ENCODE data around the gene LAMTOR5. TPM values are rescaled to one million over a fixed set of nuclear protein-coding genes. Genes with fewer than 3 reads are reported as not detected.

Gene LAMTOR5
- polyA plus RNA-seq, 1 experiment = 288 TPM

- TF ChIP-seq CTCF (IDR thresholded peaks at IDR 0.05; ENCODE audit: low read depth, low read length) = no peak
- Histone ChIP-seq H3K4me3 (ENCODE audit: low read depth, low read length) (no peak overlapping the region), H3K27me3 (ENCODE audit: control insufficient read depth, insufficient read depth, low read length) (no peaks in the 10 kb centered on the region), H3K9me3 (ENCODE audit: control insufficient read depth, insufficient read depth, low read length) (no peaks in the 10 kb centered on the region), H3K27ac (ENCODE audit: low read depth, low read length) (no peak overlapping the region)
- ChIA-PET POLR2A (no interaction called here), CTCF (interaction anchor here (1.3 to 1.9 kb wide), 2 partner anchors 89 to 174 kb away, joined by 3 to 5 read pairs; no protein-coding TSS in a partner anchor)
- DNase-seq (ENCODE audit: low read depth, low spot score) = no peak
Measured at GRCh38 chr1:110370827-110371226, 36.7 kb downstream of the LAMTOR5 start.

GRCh38 chr1:110364221-110364620 lies 43.3 kb downstream of the LAMTOR5 start:
- CTCF ChIA-PET = no interaction called here
- H3K4me3 ChIP-seq (ENCODE audit: low read depth, low read length) = no peak overlapping the region
- DNase-seq (ENCODE audit: low read depth, low spot score) = no peak
- H3K27me3 ChIP-seq (ENCODE audit: control insufficient read depth, insufficient read depth, low read length) = no peaks in the 10 kb centered on the region
- no peak overlapping the region for H3K27ac ChIP-seq (ENCODE audit: low read depth, low read length)
- no peaks in the 10 kb centered on the region for H3K9me3 ChIP-seq (ENCODE audit: control insufficient read depth, insufficient read depth, low read length)
- POLR2A ChIA-PET = no interaction called here
- TF ChIP-seq CTCF (IDR thresholded peaks at IDR 0.05; ENCODE audit: low read depth, low read length) = no peak

GRCh38 chr1:110361856-110362255 lies 45.6 kb downstream of the LAMTOR5 start:
- CTCF ChIA-PET = interaction anchor here (1.0 to 1.9 kb wide), 3 partner anchors 23 to 134 kb away, joined by 4 to 5 read pairs (median 5); partner anchors contain the start of gene RBM15
- no peaks in the 10 kb centered on the region for H3K9me3 ChIP-seq (ENCODE audit: control insufficient read depth, insufficient read depth, low read length)
- H3K27me3 ChIP-seq (ENCODE audit: control insufficient read depth, insufficient read depth, low read length) = no peaks in the 10 kb centered on the region
- POLR2A ChIA-PET = no interaction called here
- no peak for DNase-seq (ENCODE audit: low read depth, low spot score)
- H3K4me3 ChIP-seq (ENCODE audit: low read depth, low read length) = no peak overlapping the region
- H3K27ac ChIP-seq (ENCODE audit: low read depth, low read length) = no peak overlapping the region
- no peak for TF ChIP-seq CTCF (IDR thresholded peaks at IDR 0.05; ENCODE audit: low read depth, low read length)

GRCh38 chr1:110360431-110360830 lies 47.1 kb downstream of the LAMTOR5 start:
- ChIA-PET CTCF (interaction anchor here (1.2 to 1.9 kb wide), 4 partner anchors 12 to 136 kb away, joined by 4 to 5 read pairs (median 5); no protein-coding TSS in a partner anchor), POLR2A (no interaction called here)
- Histone ChIP-seq H3K9me3 (ENCODE audit: control insufficient read depth, insufficient read depth, low read length) (no peaks in the 10 kb centered on the region), H3K4me3 (ENCODE audit: low read depth, low read length) (no peak overlapping the region), H3K27me3 (ENCODE audit: control insufficient read depth, insufficient read depth, low read length) (no peaks in the 10 kb centered on the region), H3K27ac (ENCODE audit: low read depth, low read length) (no peak overlapping the region)
- DNase-seq (ENCODE audit: low read depth, low spot score) = no peak
- no peak for TF ChIP-seq CTCF (IDR thresholded peaks at IDR 0.05; ENCODE audit: low read depth, low read length)

GRCh38 chr1:110356379-110356778 lies 51.1 kb downstream of the LAMTOR5 start:
- Histone ChIP-seq H3K27me3 (ENCODE audit: control insufficient read depth, insufficient read depth, low read length) (no peaks in the 10 kb centered on the region), H3K9me3 (ENCODE audit: control insufficient read depth, insufficient read depth, low read length) (no peaks in the 10 kb centered on the region), H3K27ac (ENCODE audit: low read depth, low read length) (no peak overlapping the region), H3K4me3 (ENCODE audit: low read depth, low read length) (no peak overlapping the region)
- DNase-seq (ENCODE audit: low read depth, low spot score) = no peak
- CTCF ChIA-PET = interaction anchor here (1.7 kb wide), 2 partner anchors 17 to 56 kb away, joined by 5 to 8 read pairs; partner anchors contain the start of gene RBM15
- POLR2A ChIA-PET = no interaction called here
- TF ChIP-seq CTCF (IDR thresholded peaks at IDR 0.05; ENCODE audit: low read depth, low read length) = no peak
